ENCODE data around the gene YOD1.

YOD1 gene

DNA sequence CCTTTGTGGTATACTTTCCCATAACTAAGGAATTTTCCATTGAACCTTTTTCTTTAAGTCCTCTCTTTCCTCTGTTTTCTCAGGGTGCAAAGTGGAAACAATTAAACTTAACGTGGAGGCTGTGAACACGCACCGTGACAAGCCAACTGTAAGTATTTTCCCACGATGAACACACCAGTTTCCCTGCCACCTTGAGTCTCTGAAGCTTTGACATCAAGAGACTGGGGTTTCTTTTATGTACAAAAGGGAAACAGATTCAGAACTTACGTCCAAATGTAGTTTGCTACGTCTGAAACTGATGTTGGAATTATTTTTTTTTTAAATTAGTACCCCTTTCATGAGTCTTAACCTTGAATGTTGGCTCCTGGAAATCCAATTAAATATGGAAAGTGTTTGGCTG is 20.4 kb upstream of the YOD1 start:
- TF ChIP-seq CTCF (conservative IDR thresholded peaks at IDR 0.05; ENCODE audit: low read depth, low read length) = no peak
- no peak for DNase-seq (ENCODE audit: low read depth)
- no peak overlapping the region for H3K4me3 ChIP-seq (ENCODE audit: low read depth, low read length)

DNA sequence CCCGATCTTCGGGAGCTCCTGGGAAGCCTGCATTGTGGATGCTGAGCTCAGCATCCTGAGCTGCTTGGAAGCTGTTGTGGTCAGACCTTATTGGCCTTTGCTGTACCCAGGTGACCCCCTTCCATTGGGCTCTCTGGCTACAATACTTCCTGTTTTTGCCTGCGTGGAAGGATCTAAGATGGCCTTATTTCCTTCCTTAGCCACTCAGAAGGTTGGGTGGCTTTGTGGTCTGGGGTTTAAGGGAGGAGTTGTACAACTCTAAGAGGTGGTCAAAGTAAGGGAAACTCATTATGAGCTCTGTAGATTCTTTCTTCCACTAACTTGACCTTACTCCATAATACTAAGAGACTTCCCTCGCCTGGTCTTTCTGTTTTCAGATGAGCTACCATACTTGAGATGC is 19.8 kb upstream of the YOD1 start:
- no peak for DNase-seq (ENCODE audit: low read depth)
- H3K4me3 ChIP-seq (ENCODE audit: low read depth, low read length) = no peak overlapping the region
- no peak for TF ChIP-seq CTCF (conservative IDR thresholded peaks at IDR 0.05; ENCODE audit: low read depth, low read length)

DNA sequence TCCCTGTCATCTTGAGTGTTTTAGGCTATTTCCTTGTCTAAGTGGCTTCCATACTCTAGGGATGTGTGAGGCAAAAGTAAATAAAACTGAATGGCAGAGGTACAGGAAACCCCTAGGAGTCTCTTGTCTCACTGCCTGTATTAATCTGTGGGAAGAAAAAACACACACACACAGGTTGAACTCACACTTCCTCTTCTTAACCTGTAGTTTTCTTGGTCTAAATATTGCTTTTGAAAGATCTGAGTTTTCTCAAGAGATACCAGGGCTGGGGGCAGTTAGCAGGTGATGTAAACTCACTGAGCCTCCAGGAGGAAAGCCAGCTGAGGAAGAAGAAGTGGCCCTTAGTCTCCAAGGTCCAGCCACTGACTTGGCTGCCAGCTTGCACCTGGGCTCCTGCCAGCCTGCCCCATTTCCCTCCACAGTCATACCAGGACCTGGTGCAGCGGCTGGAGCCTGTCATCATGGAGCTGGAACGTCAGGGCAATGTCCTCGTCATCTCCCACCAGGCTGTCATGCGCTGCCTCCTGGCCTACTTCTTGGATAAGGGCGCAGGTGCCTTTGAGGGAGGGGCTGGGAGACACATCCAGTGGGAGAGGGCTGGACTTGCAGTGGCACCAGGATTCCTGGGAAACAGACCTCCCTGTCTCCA is 19.0 kb upstream of the YOD1 start:
- no peak overlapping the region for H3K4me3 ChIP-seq (ENCODE audit: low read depth, low read length)
- no peak for TF ChIP-seq CTCF (conservative IDR thresholded peaks at IDR 0.05; ENCODE audit: low read depth, low read length)
- no peak for DNase-seq (ENCODE audit: low read depth)

- DNase-seq (ENCODE audit: low read depth) = no peak
- H3K4me3 ChIP-seq (ENCODE audit: low read depth, low read length) = no peak overlapping the region
- no peak for TF ChIP-seq CTCF (conservative IDR thresholded peaks at IDR 0.05; ENCODE audit: low read depth, low read length)
Measured at GRCh38 chr1:207069061-207069460, 18.1 kb upstream of the YOD1 start.

- TF ChIP-seq CTCF (conservative IDR thresholded peaks at IDR 0.05; ENCODE audit: low read depth, low read length) = no peak
- H3K4me3 ChIP-seq (ENCODE audit: low read depth, low read length) = no peak overlapping the region
- DNase-seq (ENCODE audit: low read depth) = no peak
Measured at GRCh38 chr1:207067665-207068064, 16.7 kb upstream of the YOD1 start.

DNA sequence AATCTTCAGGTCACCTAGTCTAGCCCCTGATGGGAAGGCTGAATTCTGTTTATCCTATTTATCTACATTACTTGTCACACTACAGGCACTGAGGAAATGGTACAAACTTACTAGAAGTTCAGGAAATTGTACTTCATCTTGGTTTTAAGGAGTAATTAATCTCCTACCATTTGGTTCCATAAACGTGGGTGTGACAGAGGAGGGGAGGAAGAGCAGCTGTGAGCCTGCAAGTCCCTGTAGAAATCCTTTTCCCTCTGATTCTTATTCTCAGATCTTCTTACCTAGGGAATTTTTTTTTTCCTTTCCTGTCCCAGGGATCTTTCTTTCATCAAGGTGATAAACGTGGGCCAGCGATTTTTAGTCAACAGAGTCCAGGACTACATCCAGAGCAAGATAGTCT is 16.2 kb upstream of the YOD1 start:
- no peak for DNase-seq (ENCODE audit: low read depth)
- H3K4me3 ChIP-seq (ENCODE audit: low read depth, low read length) = no peak overlapping the region
- no peak for TF ChIP-seq CTCF (conservative IDR thresholded peaks at IDR 0.05; ENCODE audit: low read depth, low read length)

- H3K4me3 ChIP-seq (ENCODE audit: low read depth, low read length) = no peak overlapping the region
- DNase-seq (ENCODE audit: low read depth) = no peak
- no peak for TF ChIP-seq CTCF (conservative IDR thresholded peaks at IDR 0.05; ENCODE audit: low read depth, low read length)
Measured at GRCh38 chr1:207064561-207064960, 13.6 kb upstream of the YOD1 start.

Data from choroid plexus epithelial cell (primary cell).